ENCODE measurements around the gene RPP14.
"Not testable (repeated sequence)": the region's sequence is repeated elsewhere in the genome, so short reads cannot be mapped to it uniquely, and the experiment has no call there.

Gene RPP14

DNA sequence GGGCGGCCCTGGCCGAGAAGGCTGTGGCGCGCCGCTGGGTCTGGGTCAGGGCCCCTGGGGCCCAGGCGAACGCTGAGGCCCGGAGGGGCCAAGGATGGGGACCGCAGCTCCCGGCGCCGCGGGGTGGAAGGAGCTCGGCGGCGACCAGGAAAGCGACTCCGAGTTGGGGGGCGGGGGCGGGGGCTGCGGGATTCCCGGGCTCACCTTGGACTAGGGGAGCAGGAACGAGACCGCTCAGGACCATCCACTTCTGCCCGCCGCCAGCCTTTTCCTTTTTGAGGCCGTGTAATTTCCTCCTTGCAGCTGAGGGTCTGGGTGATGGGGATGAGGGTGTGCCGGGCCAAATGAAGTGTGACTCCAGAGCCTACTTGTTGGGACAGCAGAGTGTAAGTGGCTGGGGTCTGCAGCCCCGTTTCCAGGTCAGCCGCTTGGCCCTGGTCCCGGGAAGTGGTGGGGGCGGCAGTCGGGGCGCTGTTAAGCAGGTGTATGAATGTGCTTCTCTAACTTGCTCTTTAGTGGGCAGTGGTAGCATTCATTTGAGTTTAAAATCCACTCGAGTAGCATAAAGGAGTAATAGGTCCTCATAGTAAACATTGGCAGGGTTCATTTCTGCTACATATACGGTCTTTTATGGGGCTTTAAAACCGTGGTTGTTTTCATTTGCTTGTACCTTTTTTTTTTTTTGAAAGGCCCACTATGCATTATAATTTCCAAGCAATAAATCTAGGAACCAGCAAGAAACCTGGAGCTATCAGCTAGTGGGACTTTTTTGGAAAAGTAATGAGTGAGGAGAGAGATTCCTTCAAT is 27.4 kb downstream of the RPP14 start:
- DNase-seq: peak in 1 of 2 experiments; percentile 8

- no peak for DNase-seq
These were observed 27.9 kb downstream of the RPP14 start for GRCh38 chr3:58334013-58334321.

- no peak for DNase-seq
These were observed 28.4 kb downstream of the RPP14 start for GRCh38 chr3:58334506-58334884.

DNA sequence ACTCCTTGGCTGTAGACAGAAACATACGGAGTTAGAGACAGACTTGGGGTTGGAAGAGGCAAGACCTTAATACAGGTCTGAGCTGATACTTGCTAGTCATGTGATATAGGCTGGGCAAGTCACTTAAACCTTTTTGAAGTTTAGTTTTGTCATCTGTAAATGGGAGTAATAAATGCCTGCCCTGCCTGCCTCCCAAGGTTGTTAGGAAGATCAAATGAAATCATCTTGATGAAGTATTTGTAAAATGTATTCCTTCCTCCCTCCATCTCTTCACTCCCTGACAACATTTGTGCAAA is 29.6 kb downstream of the RPP14 start:
- no peak for DNase-seq

GRCh38 chr3:58336135-58336882 is 30.3 kb downstream of the RPP14 start:
- DNase-seq: no peak

- no peak for DNase-seq
These were observed 31.1 kb downstream of the RPP14 start for GRCh38 chr3:58337190-58337589.

DNA sequence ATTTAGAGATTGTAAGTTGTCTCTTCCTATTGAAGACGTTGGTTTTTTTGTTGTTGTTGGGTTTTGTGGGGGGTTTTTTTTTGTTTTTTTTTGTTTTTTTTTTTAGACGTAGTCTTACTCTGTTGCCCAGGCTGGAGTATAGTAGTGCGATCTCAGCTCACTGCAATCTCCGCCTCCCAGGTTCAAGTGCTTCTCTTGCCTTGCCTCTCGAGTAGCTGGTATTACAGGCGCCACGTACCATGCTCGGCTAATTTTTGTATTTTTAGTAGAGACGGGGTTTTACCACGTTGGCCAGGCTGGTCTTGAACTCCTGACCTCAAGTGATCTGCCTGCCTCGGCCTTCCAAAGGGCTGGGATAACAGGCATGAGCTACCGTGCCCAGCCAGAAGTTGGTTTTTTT is 33.1 kb downstream of the RPP14 start:
- DNase-seq: not testable (repeated sequence)

GRCh38 chr3:58340594-58341244 is 34.7 kb downstream of the RPP14 start:
- DNase-seq: no peak

DNA sequence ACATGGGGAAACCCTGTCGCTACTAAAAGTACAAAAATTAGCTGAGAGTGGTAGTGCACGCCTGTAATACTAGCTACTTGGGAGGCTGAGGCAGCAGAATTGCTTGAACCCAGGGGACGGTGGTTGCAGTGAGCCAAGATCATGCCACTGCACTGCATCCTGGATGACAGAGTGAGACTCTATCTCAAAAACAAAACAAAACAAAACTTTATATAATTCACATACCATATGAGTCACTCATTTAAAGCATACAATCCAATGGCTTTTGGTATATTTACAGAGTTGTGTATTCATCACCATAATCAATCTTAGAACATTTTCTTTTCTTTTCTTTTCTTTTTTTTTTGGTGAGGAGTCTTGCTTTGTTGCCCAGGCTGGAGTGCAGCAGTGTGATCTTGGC is 35.3 kb downstream of the RPP14 start:
- DNase-seq: no peak

GRCh38 chr3:58342676-58343075 is 36.6 kb downstream of the RPP14 start:
- DNase-seq: no peak

- DNase-seq: no peak
These were observed 39.4 kb downstream of the RPP14 start for GRCh38 chr3:58345457-58345856.

DNA sequence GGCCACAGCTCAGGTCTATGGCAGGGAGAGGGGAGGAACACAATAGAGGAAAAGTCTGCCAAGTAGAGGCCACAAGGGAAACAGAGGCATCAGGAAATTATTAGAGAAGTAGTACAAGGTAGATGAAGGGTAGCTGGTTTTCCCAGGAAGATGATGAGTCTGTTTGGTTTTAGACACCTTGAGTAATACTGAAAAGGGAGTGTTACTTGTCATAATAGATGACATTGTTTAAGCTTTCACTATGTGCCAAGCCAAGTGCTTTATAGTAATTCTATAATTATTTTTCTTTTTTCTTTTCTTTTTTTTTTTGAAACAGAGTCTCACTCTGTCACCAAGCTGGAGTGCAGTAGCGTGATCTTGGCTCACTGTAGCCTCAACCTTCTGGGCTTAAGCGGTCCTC is 40.3 kb downstream of the RPP14 start:
- DNase-seq: no peak

- DNase-seq: no peak
These were observed 41.9 kb downstream of the RPP14 start for GRCh38 chr3:58347984-58348383.

GRCh38 chr3:58349792-58350626 is 44.0 kb downstream of the RPP14 start:
- no peak for DNase-seq

DNA sequence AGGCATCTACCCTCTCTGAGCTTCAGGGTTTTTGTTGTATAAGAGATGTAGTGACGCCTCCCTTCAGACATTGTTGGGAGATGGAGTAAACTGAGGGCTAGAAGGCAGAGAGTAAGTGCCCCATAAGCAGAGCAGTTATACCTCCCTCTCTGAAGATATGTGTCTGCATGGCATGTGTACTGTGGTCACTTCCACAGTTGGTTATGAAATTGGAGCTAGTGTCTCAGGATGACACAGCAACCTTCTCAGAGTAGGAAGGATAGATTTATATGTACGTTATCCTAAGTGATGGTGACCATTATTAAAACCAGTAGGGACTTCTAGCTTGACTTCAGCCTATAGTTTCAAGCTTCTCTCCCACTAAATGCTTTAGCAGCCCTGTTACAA is 44.6 kb downstream of the RPP14 start:
- DNase-seq: no peak

- peak in 1 of 2 experiments; percentile 32 for DNase-seq
These were observed 45.9 kb downstream of the RPP14 start for GRCh38 chr3:58351920-58352319.

- no peak for DNase-seq
These were observed 46.6 kb downstream of the RPP14 start for GRCh38 chr3:58352626-58353025.

DNA sequence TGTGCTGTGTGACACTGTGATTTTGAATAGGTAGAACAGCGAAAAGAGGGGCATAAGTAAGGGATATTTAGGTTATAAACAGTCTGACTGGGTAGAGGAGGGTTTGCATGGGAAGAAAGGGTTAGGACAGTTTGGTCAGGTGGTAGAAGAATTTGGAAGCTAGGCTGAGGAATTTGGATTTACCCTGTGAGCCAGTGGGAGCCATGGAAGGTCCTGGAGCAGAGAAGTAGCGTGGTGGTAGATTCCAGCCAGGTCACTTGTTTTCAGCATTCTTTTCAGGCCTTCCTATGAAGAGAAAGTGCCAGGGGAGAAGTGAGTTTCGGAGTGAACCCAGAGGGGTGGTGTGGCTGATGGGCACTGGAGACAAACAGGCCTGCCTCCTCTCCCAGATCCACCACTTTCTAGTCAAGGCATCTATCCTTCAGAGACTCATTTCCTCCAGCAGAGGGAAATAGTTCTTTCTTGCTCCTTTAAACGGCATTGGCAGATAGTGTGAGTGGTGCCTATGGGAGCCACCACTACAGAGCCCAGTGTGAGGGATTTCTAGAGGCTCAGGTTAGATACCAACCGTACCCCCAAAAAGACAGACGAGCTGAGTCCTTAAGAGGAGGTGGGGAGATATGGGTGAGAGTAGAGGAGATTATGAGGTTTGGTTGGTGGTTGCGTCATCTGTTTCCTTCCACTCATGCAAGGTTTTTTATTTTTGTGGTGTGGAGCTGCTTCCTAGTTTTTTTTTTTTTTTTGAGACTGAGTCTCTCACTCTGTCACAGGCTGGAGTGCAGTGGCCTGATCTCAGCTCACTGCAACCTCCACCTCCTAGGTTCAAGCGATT is 47.9 kb downstream of the RPP14 start:
- DNase-seq: no peak

DNA sequence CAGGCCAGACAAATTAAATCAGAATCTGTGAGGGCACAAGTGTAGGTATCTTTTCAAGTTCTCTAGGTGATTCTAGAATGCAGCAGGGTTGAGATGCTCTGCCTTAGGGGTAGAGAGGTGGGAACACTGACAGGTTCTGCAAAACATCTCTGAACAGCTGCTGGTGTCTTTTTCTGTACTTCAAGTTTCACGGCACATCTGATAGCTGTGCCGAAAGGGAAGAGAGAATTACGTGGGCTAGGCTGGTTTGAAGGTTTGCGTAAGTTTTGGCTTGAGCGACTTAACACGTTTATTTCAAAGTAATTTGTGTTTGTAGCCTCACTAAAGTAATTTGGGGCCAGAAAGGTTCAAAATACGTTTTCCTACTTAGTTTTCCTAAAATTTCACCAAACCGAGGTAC is 49.1 kb downstream of the RPP14 start:
- DNase-seq: no peak

GRCh38 chr3:58356054-58356453 is 50.0 kb downstream of the RPP14 start:
- no peak for DNase-seq

DNA sequence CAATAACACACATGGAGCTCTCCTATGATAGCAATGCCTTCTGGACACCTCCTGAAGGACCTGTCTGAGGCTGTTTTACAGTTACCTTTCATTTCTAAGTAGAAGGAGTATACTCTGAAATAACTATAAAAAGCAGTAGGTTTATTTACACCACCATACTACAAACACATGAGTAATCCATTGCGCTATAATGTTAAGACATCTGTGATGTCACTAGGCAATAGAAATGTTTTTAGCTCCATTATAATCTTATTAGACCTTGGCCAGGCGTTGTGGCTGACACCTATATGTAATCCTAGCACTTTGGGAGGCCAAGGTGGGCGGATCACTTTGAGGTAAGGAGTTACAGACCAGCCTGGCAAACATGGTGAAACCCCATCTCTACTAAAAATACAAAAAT is 51.4 kb downstream of the RPP14 start:
- no peak for DNase-seq

- no peak for DNase-seq
These were observed 52.0 kb downstream of the RPP14 start for GRCh38 chr3:58358092-58358491.

DNA sequence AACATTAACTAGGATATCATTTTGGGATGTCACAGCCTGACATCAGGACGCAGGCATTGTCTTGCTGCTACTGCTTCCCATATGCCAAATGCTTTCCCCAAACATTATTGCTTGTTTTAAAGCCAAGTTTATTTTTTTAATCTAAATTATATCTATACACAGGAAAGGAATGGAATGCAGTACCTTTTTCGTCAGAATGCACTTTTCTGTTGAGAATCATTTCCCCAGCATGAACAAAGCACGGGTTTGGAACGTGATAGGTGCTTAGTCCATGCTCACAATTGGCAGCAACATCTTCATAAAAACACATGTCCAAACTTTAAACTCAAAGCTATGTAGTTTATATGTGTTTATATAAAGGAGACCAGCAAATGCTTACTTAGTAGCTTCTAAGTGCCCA is 52.8 kb downstream of the RPP14 start:
- DNase-seq: no peak

Data from NCI-H2081 (cell line).